Measurements from ENCODE around the gene FIGN.

DNA sequence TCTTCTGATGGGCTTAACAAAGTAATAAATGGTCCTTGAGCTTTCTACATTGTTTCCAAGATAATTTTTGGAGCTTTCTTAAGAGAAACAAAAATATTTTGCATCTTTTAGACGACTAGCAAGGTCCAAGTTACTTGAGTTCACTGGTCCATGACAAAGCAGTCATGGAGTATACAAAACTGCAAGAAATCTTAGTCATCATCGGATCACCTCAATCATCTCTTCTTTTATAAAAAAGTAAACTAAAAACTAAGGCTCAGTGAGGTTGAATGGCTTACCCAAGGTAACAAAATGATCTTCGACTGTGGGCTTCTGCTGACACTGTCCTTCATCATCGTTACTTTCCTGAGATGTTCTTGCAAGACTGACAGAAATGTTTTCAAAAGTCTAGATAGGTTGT lies 11.9 kb downstream of the FIGN start:
- TF ChIP-seq, protein P1, sequence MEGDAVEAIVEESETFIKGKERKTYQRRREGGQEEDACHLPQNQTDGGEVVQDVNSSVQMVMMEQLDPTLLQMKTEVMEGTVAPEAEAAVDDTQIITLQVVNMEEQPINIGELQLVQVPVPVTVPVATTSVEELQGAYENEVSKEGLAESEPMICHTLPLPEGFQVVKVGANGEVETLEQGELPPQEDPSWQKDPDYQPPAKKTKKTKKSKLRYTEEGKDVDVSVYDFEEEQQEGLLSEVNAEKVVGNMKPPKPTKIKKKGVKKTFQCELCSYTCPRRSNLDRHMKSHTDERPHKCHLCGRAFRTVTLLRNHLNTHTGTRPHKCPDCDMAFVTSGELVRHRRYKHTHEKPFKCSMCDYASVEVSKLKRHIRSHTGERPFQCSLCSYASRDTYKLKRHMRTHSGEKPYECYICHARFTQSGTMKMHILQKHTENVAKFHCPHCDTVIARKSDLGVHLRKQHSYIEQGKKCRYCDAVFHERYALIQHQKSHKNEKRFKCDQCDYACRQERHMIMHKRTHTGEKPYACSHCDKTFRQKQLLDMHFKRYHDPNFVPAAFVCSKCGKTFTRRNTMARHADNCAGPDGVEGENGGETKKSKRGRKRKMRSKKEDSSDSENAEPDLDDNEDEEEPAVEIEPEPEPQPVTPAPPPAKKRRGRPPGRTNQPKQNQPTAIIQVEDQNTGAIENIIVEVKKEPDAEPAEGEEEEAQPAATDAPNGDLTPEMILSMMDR (IDR thresholded peaks at IDR 0.05) = no peak
- no peak for TF ChIP-seq EZH2 (IDR thresholded peaks at IDR 0.05; ENCODE audit: borderline replicate concordance, insufficient read depth, low read depth, low read length, poor library complexity, severe bottlenecking)
